HepG2 (cell line): Measurements from ENCODE around the gene SERTAD2. TPM values are rescaled to one million over a fixed set of nuclear protein-coding genes. Genes with fewer than 3 reads are reported as not detected.
A peak's percentile ranks its signal among the peaks of the same experiment; 100 is the strongest.

Source experiments
- ARID3A ChIP-seq: IDR thresholded peaks from 2 replicates; pipeline ENCODE4 v1.6.1; 2012; ENCODE audit warnings: low read depth, low read length, improper control_type of control experiment
- ATF2 ChIP-seq: sonication (generic); formaldehyde crosslinking; IDR thresholded peaks from 2 replicates; pipeline ENCODE4 v1.4.0; 2020; ENCODE audit warnings: missing genetic modification reagents
- BRCA1 ChIP-seq: sonication (generic); formaldehyde crosslinking; IDR thresholded peaks from 2 replicates; pipeline ENCODE4 v1.4.0; 2020; ENCODE audit warnings: missing genetic modification reagents
- CSRNP1 ChIP-seq: sonication (generic); formaldehyde crosslinking; IDR thresholded peaks from 2 replicates; pipeline ENCODE4 v1.8.1; 2023; ENCODE audit warnings: mild to moderate bottlenecking, missing genetic modification reagents
- DNMT3B ChIP-seq: conservative IDR thresholded peaks from 2 replicates; pipeline ENCODE4 v1.6.1; 2016; ENCODE audit warnings: missing biosample characterization, control low read depth
- ERF ChIP-seq: IDR thresholded peaks from 2 replicates; pipeline ENCODE4 v1.6.1; 2018; ENCODE audit warnings: missing biosample characterization, missing genetic modification reagents
- NFIB ChIP-seq: sonication (generic); formaldehyde crosslinking; IDR thresholded peaks from 2 replicates; pipeline ENCODE4 v1.9.0; 2021; ENCODE audit warnings: missing genetic modification reagents, mild to moderate bottlenecking, borderline replicate concordance
- NFKBIZ ChIP-seq: IDR thresholded peaks from 2 replicates; pipeline ENCODE4 v1.6.1; 2018; ENCODE audit warnings: missing genetic modification reagents, missing compliant biosample characterization
- PCBP1 ChIP-seq: fragments of 200-400 bp; formaldehyde crosslinking; IDR thresholded peaks from 2 replicates; pipeline ENCODE4 v1.6.1; 2017; ENCODE audit warnings: mild to moderate bottlenecking, low read depth, low read length, borderline replicate concordance
- RFX3 ChIP-seq: IDR thresholded peaks from 2 replicates; pipeline ENCODE4 v1.6.1; 2016; ENCODE audit warnings: missing biosample characterization, missing genetic modification reagents
- SKIL ChIP-seq: sonication (generic); formaldehyde crosslinking; IDR thresholded peaks from 2 replicates; pipeline ENCODE4 v1.8.0; 2022; ENCODE audit warnings: missing genetic modification reagents, mild to moderate bottlenecking, moderate library complexity, borderline replicate concordance
- SPEN ChIP-seq: sonication (generic); formaldehyde crosslinking; IDR thresholded peaks from 2 replicates; pipeline ENCODE4 v1.5.1; 2020; ENCODE audit warnings: low read depth, mild to moderate bottlenecking, missing genetic modification reagents
- THAP9 ChIP-seq: sonication (generic); formaldehyde crosslinking; IDR thresholded peaks from 2 replicates; pipeline ENCODE4; 2020; ENCODE audit warnings: missing genetic modification reagents, mild to moderate bottlenecking, borderline replicate concordance
- ZC3H13 ChIP-seq: sonication (generic); formaldehyde crosslinking; IDR thresholded peaks from 2 replicates; pipeline ENCODE4 v1.8.1; 2023; ENCODE audit warnings: mild to moderate bottlenecking, missing genetic modification reagents, moderate library complexity
- ZFP36 ChIP-seq: fragments of 150-350 bp; IDR thresholded peaks from 2 replicates; pipeline ENCODE4 v1.6.1; 2018; ENCODE audit warnings: borderline replicate concordance, low read length, low read depth; ENCODE audit not compliant: partially characterized antibody
- ZNF496 ChIP-seq: sonication (generic); formaldehyde crosslinking; IDR thresholded peaks from 2 replicates; pipeline ENCODE4 v1.8.1; 2023; ENCODE audit warnings: mild to moderate bottlenecking, moderate library complexity, missing genetic modification reagents; ENCODE audit not compliant: insufficient replicate concordance
- ZNF792 ChIP-seq: IDR thresholded peaks from 2 replicates; pipeline ENCODE4 v1.6.1; 2016
- ZNF83 ChIP-seq: sonication (generic); formaldehyde crosslinking; IDR thresholded peaks from 2 replicates; pipeline ENCODE4 v1.4.0; 2020; ENCODE audit warnings: missing genetic modification reagents, mild to moderate bottlenecking, borderline replicate concordance
- polyA plus RNA-seq, 8 experiments: library from polyadenylated mRNA; depleted of rRNA in 3 of 8; stranded (reverse) in 7 of 8; unstranded in 1 of 8; fragments of >200 nt; fragmentation: Illumina TruSeq in 4 of 8; extraction: Trizol in 4 of 8; gene quantifications; 2 replicates each; pipeline versions ENCODE4 v1.2.1 to v1.2.3, GENCODE V29; 2011 to 2016; ENCODE audit warnings: low read depth in 4 of 8, missing spikeins in 1 of 8, mixed read lengths in 1 of 8; ENCODE audit not compliant: insufficient read depth in 1 of 8
- total RNA-seq, 5 experiments: library from RNA; depleted of rRNA; stranded (reverse); fragments of >200 nt; fragmentation: Illumina TruSeq; extraction: Trizol; gene quantifications; 2 replicates each; pipeline ENCODE4 v1.2.3, GENCODE V29; 2016; ENCODE audit warnings: low read depth in 1 of 5

SERTAD2 gene
- total and polyA plus RNA-seq, 2 of the 13 experiments (the other 11 are each of a cell fraction or from before 2014, with no cell fraction given) = 6.7 to 22.6 TPM

- TF ChIP-seq THAP9 (CRISPR knock-in tag) (no peak), NFKBIZ (CRISPR knock-in tag) (no peak), BRCA1 (CRISPR knock-in tag) (no peak), ATF2 (CRISPR knock-in tag) (no peak; the same call in 1 of the 2 replicates), NFIB (CRISPR knock-in tag) (no peak), ZNF83 (no peak), ZNF496 (CRISPR knock-in tag) (no peak), ZFP36 (no peak), RFX3 (CRISPR knock-in tag) (no peak), PCBP1 (no peak), ZC3H13 (CRISPR knock-in tag) (no peak), DNMT3B (CRISPR knock-in tag) (no peak), CSRNP1 (CRISPR knock-in tag) (no peak), SPEN (peak; percentile 52; the same call in 1 of the 2 replicates), ERF (CRISPR knock-in tag) (peak; percentile 23; the same call in 1 of the 2 replicates), ARID3A (peak; percentile 13; the same call in 1 of the 2 replicates), SKIL (CRISPR knock-in tag) (peak; percentile 44; the same call in 1 of the 2 replicates), ZNF792 (no peak)
These were observed 1.2 kb downstream of the SERTAD2 start (continued) for GRCh38 chr2:64652231-64653108.
